Measurements from ENCODE around the gene EPHB6.

EPHB6 gene

GRCh38 chr7:142906643-142907042 is 51.8 kb downstream of the EPHB6 start:
- peaks cover 0 to 3% (median 0%) of the 10 kb centered on the region in 5 donors for H3K27me3 ChIP-seq (ENCODE audit: control insufficient read depth in 5 of 5, insufficient read depth in 4 of 5, low read length in 5 of 5)
- H3K4me3 ChIP-seq (ENCODE audit: low read depth in 1 of 5, low read length in 5 of 5) = no peak overlapping the region
- H3K9me3 ChIP-seq (ENCODE audit: control insufficient read depth in 5 of 5, low read length in 5 of 5) = peaks cover 0 to 5% (median 0%) of the 10 kb centered on the region in 5 donors
- H3K9ac ChIP-seq (ENCODE audit: low read length in 5 of 5) = no peak overlapping the region
- no peaks in the 10 kb centered on the region for H3K36me3 ChIP-seq (ENCODE audit: control insufficient read depth in 5 of 5, insufficient read depth in 5 of 5, low read length in 5 of 5)
- H3K27ac ChIP-seq (ENCODE audit: low read depth, low read length) = no peak overlapping the region
- H3K4me1 ChIP-seq (ENCODE audit: control insufficient read depth in 5 of 5, insufficient read depth in 5 of 5, low read length in 5 of 5) = no peaks in the 10 kb centered on the region

- no peaks in the 10 kb centered on the region for H3K4me1 ChIP-seq (ENCODE audit: control insufficient read depth in 5 of 5, insufficient read depth in 5 of 5, low read length in 5 of 5)
- H3K9me3 ChIP-seq (ENCODE audit: control insufficient read depth in 5 of 5, low read length in 5 of 5) = peaks cover 0 to 5% (median 0%) of the 10 kb centered on the region in 5 donors
- no peaks in the 10 kb centered on the region for H3K36me3 ChIP-seq (ENCODE audit: control insufficient read depth in 5 of 5, insufficient read depth in 5 of 5, low read length in 5 of 5)
- no peak overlapping the region for H3K9ac ChIP-seq (ENCODE audit: low read length in 5 of 5)
- H3K4me3 ChIP-seq (ENCODE audit: low read depth in 1 of 5, low read length in 5 of 5) = no peak overlapping the region
- H3K27ac ChIP-seq (ENCODE audit: low read depth, low read length) = no peak overlapping the region
- H3K27me3 ChIP-seq (ENCODE audit: control insufficient read depth in 5 of 5, insufficient read depth in 4 of 5, low read length in 5 of 5) = peaks cover 0 to 3% (median 0%) of the 10 kb centered on the region in 5 donors
Observed at GRCh38 chr7:142908290-142908689, 53.4 kb downstream of the EPHB6 start.

- no peaks in the 10 kb centered on the region for H3K4me1 ChIP-seq (ENCODE audit: control insufficient read depth in 5 of 5, insufficient read depth in 5 of 5, low read length in 5 of 5)
- no peak overlapping the region for H3K27ac ChIP-seq (ENCODE audit: low read depth, low read length)
- peaks cover 0 to 4% (median 0%) of the 10 kb centered on the region in 5 donors for H3K9me3 ChIP-seq (ENCODE audit: control insufficient read depth in 5 of 5, low read length in 5 of 5)
- H3K36me3 ChIP-seq (ENCODE audit: control insufficient read depth in 5 of 5, insufficient read depth in 5 of 5, low read length in 5 of 5) = no peaks in the 10 kb centered on the region
- no peak overlapping the region for H3K9ac ChIP-seq (ENCODE audit: low read length in 5 of 5)
- H3K4me3 ChIP-seq (ENCODE audit: low read depth in 1 of 5, low read length in 5 of 5) = no peak overlapping the region
- H3K27me3 ChIP-seq (ENCODE audit: control insufficient read depth in 5 of 5, insufficient read depth in 4 of 5, low read length in 5 of 5) = peaks cover 0 to 3% (median 0%) of the 10 kb centered on the region in 5 donors
Observed at GRCh38 chr7:142908921-142909890, 54.3 kb downstream of the EPHB6 start.

- no peaks in the 10 kb centered on the region for H3K9me3 ChIP-seq (ENCODE audit: control insufficient read depth in 5 of 5, low read length in 5 of 5)
- H3K9ac ChIP-seq (ENCODE audit: low read length in 5 of 5) = no peak overlapping the region
- H3K27me3 ChIP-seq (ENCODE audit: control insufficient read depth in 5 of 5, insufficient read depth in 4 of 5, low read length in 5 of 5) = peaks cover 0 to 3% (median 0%) of the 10 kb centered on the region in 5 donors
- no peaks in the 10 kb centered on the region for H3K36me3 ChIP-seq (ENCODE audit: control insufficient read depth in 5 of 5, insufficient read depth in 5 of 5, low read length in 5 of 5)
- no peaks in the 10 kb centered on the region for H3K4me1 ChIP-seq (ENCODE audit: control insufficient read depth in 5 of 5, insufficient read depth in 5 of 5, low read length in 5 of 5)
- H3K27ac ChIP-seq (ENCODE audit: low read depth, low read length) = no peak overlapping the region
- no peak overlapping the region for H3K4me3 ChIP-seq (ENCODE audit: low read depth in 1 of 5, low read length in 5 of 5)
Observed at GRCh38 chr7:142910031-142910433, 55.2 kb downstream of the EPHB6 start.

GRCh38 chr7:142910481-142910880 is 55.6 kb downstream of the EPHB6 start:
- no peaks in the 10 kb centered on the region for H3K9me3 ChIP-seq (ENCODE audit: control insufficient read depth in 5 of 5, low read length in 5 of 5)
- H3K4me1 ChIP-seq (ENCODE audit: control insufficient read depth in 5 of 5, insufficient read depth in 5 of 5, low read length in 5 of 5) = no peaks in the 10 kb centered on the region
- no peak overlapping the region for H3K4me3 ChIP-seq (ENCODE audit: low read depth in 1 of 5, low read length in 5 of 5)
- no peak overlapping the region for H3K27ac ChIP-seq (ENCODE audit: low read depth, low read length)
- peaks cover 0 to 3% (median 0%) of the 10 kb centered on the region in 5 donors for H3K27me3 ChIP-seq (ENCODE audit: control insufficient read depth in 5 of 5, insufficient read depth in 4 of 5, low read length in 5 of 5)
- H3K9ac ChIP-seq (ENCODE audit: low read length in 5 of 5) = no peak overlapping the region
- no peaks in the 10 kb centered on the region for H3K36me3 ChIP-seq (ENCODE audit: control insufficient read depth in 5 of 5, insufficient read depth in 5 of 5, low read length in 5 of 5)

GRCh38 chr7:142913051-142913450 is 58.2 kb downstream of the EPHB6 start:
- Histone ChIP-seq H3K4me3 (ENCODE audit: low read depth in 1 of 5, low read length in 5 of 5) (no peak overlapping the region), H3K9ac (ENCODE audit: low read length in 5 of 5) (no peak overlapping the region), H3K9me3 (ENCODE audit: control insufficient read depth in 5 of 5, low read length in 5 of 5) (no peaks in the 10 kb centered on the region), H3K27me3 (ENCODE audit: control insufficient read depth in 5 of 5, insufficient read depth in 4 of 5, low read length in 5 of 5) (peaks cover 0 to 3% (median 0%) of the 10 kb centered on the region in 5 donors), H3K4me1 (ENCODE audit: control insufficient read depth in 5 of 5, insufficient read depth in 5 of 5, low read length in 5 of 5) (no peaks in the 10 kb centered on the region), H3K27ac (ENCODE audit: low read depth, low read length) (no peak overlapping the region), H3K36me3 (ENCODE audit: control insufficient read depth in 5 of 5, insufficient read depth in 5 of 5, low read length in 5 of 5) (no peaks in the 10 kb centered on the region)

- Histone ChIP-seq H3K4me1 (ENCODE audit: control insufficient read depth in 5 of 5, insufficient read depth in 5 of 5, low read length in 5 of 5) (no peaks in the 10 kb centered on the region), H3K36me3 (ENCODE audit: control insufficient read depth in 5 of 5, insufficient read depth in 5 of 5, low read length in 5 of 5) (no peaks in the 10 kb centered on the region), H3K27ac (ENCODE audit: low read depth, low read length) (no peak overlapping the region), H3K9ac (ENCODE audit: low read length in 5 of 5) (no peak overlapping the region), H3K4me3 (ENCODE audit: low read depth in 1 of 5, low read length in 5 of 5) (no peak overlapping the region), H3K27me3 (ENCODE audit: control insufficient read depth in 5 of 5, insufficient read depth in 4 of 5, low read length in 5 of 5) (peaks cover 0 to 3% (median 0%) of the 10 kb centered on the region in 5 donors), H3K9me3 (ENCODE audit: control insufficient read depth in 5 of 5, low read length in 5 of 5) (no peaks in the 10 kb centered on the region)
Observed at GRCh38 chr7:142913566-142913965, 58.7 kb downstream of the EPHB6 start.

- H3K27me3 ChIP-seq (ENCODE audit: control insufficient read depth in 5 of 5, insufficient read depth in 4 of 5, low read length in 5 of 5) = peaks cover 0 to 4% (median 0%) of the 10 kb centered on the region in 5 donors
- H3K36me3 ChIP-seq (ENCODE audit: control insufficient read depth in 5 of 5, insufficient read depth in 5 of 5, low read length in 5 of 5) = no peaks in the 10 kb centered on the region
- H3K27ac ChIP-seq (ENCODE audit: low read depth, low read length) = no peak overlapping the region
- H3K4me1 ChIP-seq (ENCODE audit: control insufficient read depth in 5 of 5, insufficient read depth in 5 of 5, low read length in 5 of 5) = no peaks in the 10 kb centered on the region
- no peak overlapping the region for H3K9ac ChIP-seq (ENCODE audit: low read length in 5 of 5)
- no peak overlapping the region for H3K4me3 ChIP-seq (ENCODE audit: low read depth in 1 of 5, low read length in 5 of 5)
- H3K9me3 ChIP-seq (ENCODE audit: control insufficient read depth in 5 of 5, low read length in 5 of 5) = no peaks in the 10 kb centered on the region
Observed at GRCh38 chr7:142914121-142914520, 59.2 kb downstream of the EPHB6 start.

- H3K27ac ChIP-seq (ENCODE audit: low read depth, low read length) = no peak overlapping the region
- no peaks in the 10 kb centered on the region for H3K9me3 ChIP-seq (ENCODE audit: control insufficient read depth in 5 of 5, low read length in 5 of 5)
- H3K27me3 ChIP-seq (ENCODE audit: control insufficient read depth in 5 of 5, insufficient read depth in 4 of 5, low read length in 5 of 5) = peaks cover 0 to 4% (median 0%) of the 10 kb centered on the region in 5 donors
- no peak overlapping the region for H3K4me3 ChIP-seq (ENCODE audit: low read depth in 1 of 5, low read length in 5 of 5)
- H3K4me1 ChIP-seq (ENCODE audit: control insufficient read depth in 5 of 5, insufficient read depth in 5 of 5, low read length in 5 of 5) = no peaks in the 10 kb centered on the region
- H3K9ac ChIP-seq (ENCODE audit: low read length in 5 of 5) = no peak overlapping the region
- no peaks in the 10 kb centered on the region for H3K36me3 ChIP-seq (ENCODE audit: control insufficient read depth in 5 of 5, insufficient read depth in 5 of 5, low read length in 5 of 5)
Observed at GRCh38 chr7:142915315-142915714, 60.4 kb downstream of the EPHB6 start.

- Histone ChIP-seq H3K9ac (ENCODE audit: low read length in 5 of 5) (no peak overlapping the region), H3K4me1 (ENCODE audit: control insufficient read depth in 5 of 5, insufficient read depth in 5 of 5, low read length in 5 of 5) (no peaks in the 10 kb centered on the region), H3K27ac (ENCODE audit: low read depth, low read length) (no peak overlapping the region), H3K9me3 (ENCODE audit: control insufficient read depth in 5 of 5, low read length in 5 of 5) (no peaks in the 10 kb centered on the region), H3K4me3 (ENCODE audit: low read depth in 1 of 5, low read length in 5 of 5) (no peak overlapping the region), H3K27me3 (ENCODE audit: control insufficient read depth in 5 of 5, insufficient read depth in 4 of 5, low read length in 5 of 5) (peaks cover 0 to 4% (median 0%) of the 10 kb centered on the region in 5 donors), H3K36me3 (ENCODE audit: control insufficient read depth in 5 of 5, insufficient read depth in 5 of 5, low read length in 5 of 5) (no peaks in the 10 kb centered on the region)
Observed at GRCh38 chr7:142916508-142916907, 61.6 kb downstream of the EPHB6 start.

Data from subcutaneous abdominal adipose tissue (tissue), 5 donors.